Measurements from ENCODE around the gene MS4A4A. TPM values are rescaled to one million over a fixed set of nuclear protein-coding genes. Genes with fewer than 3 reads are reported as not detected.

Gene MS4A4A
- total RNA-seq, 1 donor: not detected

DNA sequence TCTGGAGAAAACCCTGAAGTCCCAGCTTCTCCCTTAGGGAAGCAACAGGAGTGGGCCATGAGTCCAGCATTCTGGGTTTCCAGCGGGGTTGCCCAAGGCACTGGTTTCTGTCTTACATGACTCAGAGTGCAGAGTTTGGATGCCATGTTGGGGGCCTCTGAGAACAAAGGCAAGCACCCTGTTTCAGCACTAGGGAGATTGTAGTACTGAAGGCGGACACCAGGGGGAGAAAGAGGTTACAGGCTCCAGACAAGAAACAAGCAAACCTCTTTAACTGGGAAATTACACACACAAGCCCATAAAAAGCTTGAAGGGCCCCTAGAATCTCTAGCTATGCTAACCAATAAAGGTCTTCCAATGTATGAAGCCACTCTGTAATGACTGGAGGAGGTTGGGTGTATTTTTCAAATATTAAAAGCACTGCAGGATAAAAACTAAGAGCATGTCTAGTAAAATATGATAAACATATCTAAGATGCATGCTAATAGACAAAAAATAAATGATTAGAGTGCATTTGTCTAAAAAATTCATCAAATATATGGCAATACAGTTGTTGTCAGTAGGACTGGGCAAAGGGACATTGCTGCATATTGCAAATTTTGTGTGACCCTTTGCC is 53.6 kb downstream of the MS4A4A start:
- DNase-seq (ENCODE audit: low read depth): peak; percentile 21
- no peak overlapping the region for H3K4me3 ChIP-seq (ENCODE audit: low read depth, low read length)
- TF ChIP-seq, protein P1, sequence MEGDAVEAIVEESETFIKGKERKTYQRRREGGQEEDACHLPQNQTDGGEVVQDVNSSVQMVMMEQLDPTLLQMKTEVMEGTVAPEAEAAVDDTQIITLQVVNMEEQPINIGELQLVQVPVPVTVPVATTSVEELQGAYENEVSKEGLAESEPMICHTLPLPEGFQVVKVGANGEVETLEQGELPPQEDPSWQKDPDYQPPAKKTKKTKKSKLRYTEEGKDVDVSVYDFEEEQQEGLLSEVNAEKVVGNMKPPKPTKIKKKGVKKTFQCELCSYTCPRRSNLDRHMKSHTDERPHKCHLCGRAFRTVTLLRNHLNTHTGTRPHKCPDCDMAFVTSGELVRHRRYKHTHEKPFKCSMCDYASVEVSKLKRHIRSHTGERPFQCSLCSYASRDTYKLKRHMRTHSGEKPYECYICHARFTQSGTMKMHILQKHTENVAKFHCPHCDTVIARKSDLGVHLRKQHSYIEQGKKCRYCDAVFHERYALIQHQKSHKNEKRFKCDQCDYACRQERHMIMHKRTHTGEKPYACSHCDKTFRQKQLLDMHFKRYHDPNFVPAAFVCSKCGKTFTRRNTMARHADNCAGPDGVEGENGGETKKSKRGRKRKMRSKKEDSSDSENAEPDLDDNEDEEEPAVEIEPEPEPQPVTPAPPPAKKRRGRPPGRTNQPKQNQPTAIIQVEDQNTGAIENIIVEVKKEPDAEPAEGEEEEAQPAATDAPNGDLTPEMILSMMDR (IDR thresholded peaks at IDR 0.05; ENCODE audit: insufficient read depth, low read length): peak; percentile 71

DNA sequence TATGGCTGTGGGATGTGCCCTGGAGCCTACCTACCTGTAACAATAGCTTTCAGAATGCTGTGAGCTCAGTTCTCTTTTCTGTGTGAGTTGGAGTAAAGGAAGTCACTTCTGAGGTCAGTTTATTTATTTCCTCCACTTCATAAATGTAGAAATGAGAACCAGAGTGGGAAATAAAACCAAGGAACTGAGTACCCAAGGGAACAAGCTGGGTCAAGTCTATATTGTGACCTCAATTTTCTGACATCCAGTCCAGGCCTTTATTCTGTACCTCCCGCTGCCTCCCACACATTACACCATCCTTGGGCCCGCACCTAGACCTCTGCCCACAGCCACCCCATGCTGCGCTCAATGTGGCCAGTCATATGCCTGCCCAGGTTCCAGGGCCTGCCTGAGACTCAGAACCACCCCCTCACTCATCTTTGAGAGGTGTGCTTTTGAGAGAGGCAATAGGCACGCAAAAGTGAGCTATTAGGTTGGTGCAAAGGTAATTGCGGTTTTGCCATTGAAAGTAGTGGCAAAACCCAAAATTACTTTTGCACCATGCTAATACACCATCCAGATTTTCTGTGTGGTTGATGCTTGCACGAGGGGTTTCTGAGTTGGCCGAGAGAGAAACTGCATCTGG is 56.4 kb downstream of the MS4A4A start:
- H3K4me3 ChIP-seq (ENCODE audit: low read depth, low read length): no peak overlapping the region
- TF ChIP-seq, protein P1 (IDR thresholded peaks at IDR 0.05; ENCODE audit: insufficient read depth, low read length): no peak
- no peak for DNase-seq (ENCODE audit: low read depth)

DNA sequence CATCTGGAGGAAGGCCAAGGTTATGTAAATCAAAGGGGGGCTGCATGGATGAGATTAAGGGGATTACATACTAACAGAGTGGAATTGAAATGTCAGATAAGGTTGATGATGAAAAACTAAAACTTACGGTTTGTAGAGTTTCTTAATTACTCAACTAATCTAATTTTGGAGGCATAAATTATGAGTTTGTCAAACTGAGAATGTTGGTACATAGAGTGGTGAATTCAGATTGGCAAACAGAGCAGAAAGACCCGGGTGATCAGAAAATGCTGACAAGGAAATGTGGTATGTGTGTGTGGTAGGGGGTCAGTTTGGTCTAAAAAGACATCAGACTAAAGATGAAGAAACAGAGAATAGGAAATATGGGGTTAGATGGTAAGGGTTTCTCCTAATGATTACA is 57.6 kb downstream of the MS4A4A start:
- DNase-seq (ENCODE audit: low read depth): no peak
- H3K4me3 ChIP-seq (ENCODE audit: low read depth, low read length): no peak overlapping the region
- TF ChIP-seq, protein P1 (IDR thresholded peaks at IDR 0.05; ENCODE audit: insufficient read depth, low read length): no peak

DNA sequence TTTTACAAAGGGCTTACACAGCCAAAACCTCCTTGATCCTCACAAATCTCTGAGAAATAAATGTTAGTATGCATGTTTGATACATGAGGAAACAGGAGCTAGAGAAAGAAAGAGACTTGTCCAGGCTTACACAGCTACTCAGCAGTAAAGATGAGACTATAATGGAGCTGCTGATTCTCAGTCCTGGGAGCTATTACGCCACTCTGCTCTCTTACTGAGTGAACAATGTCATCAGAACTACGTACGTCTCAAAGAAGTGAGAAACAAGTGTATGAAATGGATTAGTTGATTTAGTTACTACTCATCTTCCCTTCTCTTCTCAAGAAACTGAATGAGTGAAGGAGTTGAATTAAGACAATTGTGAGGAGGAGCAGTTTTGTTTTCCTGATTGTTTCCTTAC is 58.9 kb downstream of the MS4A4A start:
- no peak for DNase-seq (ENCODE audit: low read depth)
- TF ChIP-seq, protein P1 (IDR thresholded peaks at IDR 0.05; ENCODE audit: insufficient read depth, low read length): no peak
- H3K4me3 ChIP-seq (ENCODE audit: low read depth, low read length): no peak overlapping the region

DNA sequence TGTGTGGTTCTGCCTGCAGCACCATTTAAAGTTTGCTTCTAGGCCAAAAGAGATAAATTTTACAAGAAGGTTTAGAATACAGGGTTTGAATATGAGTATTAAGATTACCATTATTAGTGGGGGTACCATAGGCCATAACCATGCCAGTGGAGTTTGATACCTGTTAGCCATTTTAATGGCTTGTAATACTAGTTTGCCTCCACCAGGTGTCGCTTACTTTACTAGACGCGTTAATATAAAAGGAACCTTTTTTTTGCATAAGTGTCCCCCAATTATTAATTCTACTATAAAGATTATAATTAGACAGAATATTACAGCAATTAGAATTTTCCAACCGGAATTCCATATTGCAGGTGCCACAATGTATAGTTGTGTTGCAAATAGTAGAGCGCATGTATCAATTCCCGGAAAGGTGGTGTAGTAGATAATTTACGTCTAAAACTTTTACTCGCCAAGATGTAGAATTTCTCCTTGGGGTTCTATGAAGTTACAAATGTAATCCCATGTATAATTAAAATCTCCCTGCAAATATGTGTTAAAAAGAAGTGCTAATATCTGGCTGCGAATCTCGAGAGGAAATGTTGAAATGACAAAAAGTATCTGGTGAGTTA is 62.7 kb downstream of the MS4A4A start:
- DNase-seq (ENCODE audit: low read depth): peak; percentile 2
- no peak overlapping the region for H3K4me3 ChIP-seq (ENCODE audit: low read depth, low read length)
- TF ChIP-seq, protein P1 (IDR thresholded peaks at IDR 0.05; ENCODE audit: insufficient read depth, low read length): peak; percentile 51

DNA sequence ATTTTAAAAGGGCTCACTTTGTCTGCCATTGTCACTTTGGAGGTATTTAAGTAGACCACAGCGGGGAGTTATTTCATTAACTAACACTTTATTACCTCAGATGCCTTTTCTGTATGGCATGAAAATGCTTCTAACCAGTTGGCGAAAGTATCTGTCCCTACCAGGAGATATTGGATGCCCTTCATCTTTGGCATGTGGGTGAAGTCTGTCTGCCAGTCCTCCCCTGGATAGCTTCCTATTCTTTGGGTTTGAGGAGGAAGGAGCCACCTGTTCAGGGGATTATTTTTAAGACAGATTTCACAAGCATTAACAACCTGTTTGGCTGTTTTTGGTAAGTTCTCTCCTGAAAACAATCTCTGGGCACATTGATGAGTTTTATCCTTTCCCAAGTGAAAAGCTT is 63.7 kb downstream of the MS4A4A start:
- TF ChIP-seq, protein P1 (IDR thresholded peaks at IDR 0.05; ENCODE audit: insufficient read depth, low read length): no peak
- DNase-seq (ENCODE audit: low read depth): no peak

More for the DNA sequence above, 63.7 kb downstream of the MS4A4A start:
- H3K4me3 ChIP-seq (ENCODE audit: low read depth, low read length): no peak overlapping the region

Data from fibroblast of the aortic adventitia (primary cell).